ENCODE measurements around the gene CHRM5.
"Not testable (repeated sequence)": the region's sequence is repeated elsewhere in the genome, so short reads cannot be mapped to it uniquely, and the experiment has no call there.

The CHRM5 gene

GRCh38 chr15:33964665-33965040, 3.6 kb upstream of the CHRM5 start:
- Mint-ChIP-seq H3K27me3 (no peaks in the 10 kb centered on the region), H3K36me3 (ENCODE audit: insufficient read depth) (no peaks in the 10 kb centered on the region), H3K4me3 (no peak overlapping the region), H3K9me3 (no peaks in the 10 kb centered on the region), H3K27ac (no peak overlapping the region), H3K4me1 (ENCODE audit: low read depth in 2 of 2) (peaks cover 1 to 4% of the 10 kb centered on the region in 2 donors)
- no peak for ATAC-seq (replicated peaks)
- DNase-seq: no peak

GRCh38 chr15:33968821-33969220, 524 bp downstream of the CHRM5 start:
- Mint-ChIP-seq H3K27me3 (no peaks in the 10 kb centered on the region), H3K9me3 (no peaks in the 10 kb centered on the region), H3K4me3 (no peak overlapping the region), H3K36me3 (ENCODE audit: insufficient read depth) (no peaks in the 10 kb centered on the region), H3K4me1 (ENCODE audit: low read depth in 2 of 2) (peaks cover 1 to 4% of the 10 kb centered on the region in 2 donors), H3K27ac (no peak overlapping the region)
- DNase-seq: no peak
- no peak for ATAC-seq (replicated peaks)

- ATAC-seq (replicated peaks) (no peak), DNase-seq (no peak)
- no peaks in the 10 kb centered on the region for H3K27me3 Mint-ChIP-seq
- H3K27ac Mint-ChIP-seq: no peak overlapping the region
- H3K4me3 Mint-ChIP-seq: no peak overlapping the region
- H3K9me3 Mint-ChIP-seq: no peaks in the 10 kb centered on the region
- no peaks in the 10 kb centered on the region for H3K36me3 Mint-ChIP-seq (ENCODE audit: insufficient read depth)
- H3K4me1 Mint-ChIP-seq (ENCODE audit: low read depth in 2 of 2): no peaks in the 10 kb centered on the region
Observed at GRCh38 chr15:33971811-33972210, 3.5 kb downstream of the CHRM5 start.

- Mint-ChIP-seq H3K36me3 (ENCODE audit: insufficient read depth) (no peaks in the 10 kb centered on the region), H3K9me3 (no peaks in the 10 kb centered on the region), H3K4me1 (ENCODE audit: low read depth in 2 of 2) (no peaks in the 10 kb centered on the region), H3K4me3 (no peak overlapping the region), H3K27me3 (no peaks in the 10 kb centered on the region), H3K27ac (no peak overlapping the region)
- ATAC-seq (replicated peaks) (no peak), DNase-seq (no peak)
Observed at GRCh38 chr15:33975022-33975565, 6.8 kb downstream of the CHRM5 start.

GRCh38 chr15:33980159-33980558, 11.9 kb downstream of the CHRM5 start:
- ATAC-seq (replicated peaks): no peak
- no peak overlapping the region for H3K4me3 Mint-ChIP-seq
- H3K4me1 Mint-ChIP-seq (ENCODE audit: low read depth in 2 of 2): no peaks in the 10 kb centered on the region
- no peaks in the 10 kb centered on the region for H3K27me3 Mint-ChIP-seq
- DNase-seq: no peak
- H3K9me3 Mint-ChIP-seq: no peaks in the 10 kb centered on the region
- no peak overlapping the region for H3K27ac Mint-ChIP-seq
- peaks cover 4% of the 10 kb centered on the region for H3K36me3 Mint-ChIP-seq (ENCODE audit: insufficient read depth)

- peaks cover 0 to 3% of the 10 kb centered on the region in 2 donors for H3K4me1 Mint-ChIP-seq (ENCODE audit: low read depth in 2 of 2)
- H3K36me3 Mint-ChIP-seq (ENCODE audit: insufficient read depth): peaks cover 4% of the 10 kb centered on the region
- H3K9me3 Mint-ChIP-seq: no peaks in the 10 kb centered on the region
- DNase-seq (no peak), ATAC-seq (replicated peaks) (no peak)
- no peak overlapping the region for H3K4me3 Mint-ChIP-seq
- no peaks in the 10 kb centered on the region for H3K27me3 Mint-ChIP-seq
- H3K27ac Mint-ChIP-seq: no peak overlapping the region
Observed at GRCh38 chr15:33982516-33982915, 14.2 kb downstream of the CHRM5 start.

- no peak overlapping the region for H3K4me3 Mint-ChIP-seq
- H3K27ac Mint-ChIP-seq: no peak overlapping the region
- ATAC-seq (replicated peaks) (no peak), DNase-seq (no peak)
- peaks cover 0 to 5% of the 10 kb centered on the region in 2 donors for H3K4me1 Mint-ChIP-seq (ENCODE audit: low read depth in 2 of 2)
- no peaks in the 10 kb centered on the region for H3K27me3 Mint-ChIP-seq
- H3K36me3 Mint-ChIP-seq (ENCODE audit: insufficient read depth): peaks cover 4% of the 10 kb centered on the region
- H3K9me3 Mint-ChIP-seq: no peaks in the 10 kb centered on the region
Observed at GRCh38 chr15:33985287-33985686, 17.0 kb downstream of the CHRM5 start.

GRCh38 chr15:33985751-33986150, 17.5 kb downstream of the CHRM5 start:
- H3K36me3 Mint-ChIP-seq (ENCODE audit: insufficient read depth): peaks cover 4% of the 10 kb centered on the region
- ATAC-seq (replicated peaks): no peak
- DNase-seq: no peak
- no peaks in the 10 kb centered on the region for H3K9me3 Mint-ChIP-seq
- no peak overlapping the region for H3K27ac Mint-ChIP-seq
- H3K27me3 Mint-ChIP-seq: no peaks in the 10 kb centered on the region
- no peak overlapping the region for H3K4me3 Mint-ChIP-seq
- peaks cover 0 to 5% of the 10 kb centered on the region in 2 donors for H3K4me1 Mint-ChIP-seq (ENCODE audit: low read depth in 2 of 2)

GRCh38 chr15:33987444-33987843, 19.1 kb downstream of the CHRM5 start:
- H3K4me1 Mint-ChIP-seq (ENCODE audit: low read depth in 2 of 2): peaks cover 0 to 5% of the 10 kb centered on the region in 2 donors
- no peaks in the 10 kb centered on the region for H3K9me3 Mint-ChIP-seq
- no peak overlapping the region for H3K4me3 Mint-ChIP-seq
- no peak for DNase-seq
- peaks cover 4% of the 10 kb centered on the region for H3K36me3 Mint-ChIP-seq (ENCODE audit: insufficient read depth)
- no peak for ATAC-seq (replicated peaks)
- no peaks in the 10 kb centered on the region for H3K27me3 Mint-ChIP-seq
- H3K27ac Mint-ChIP-seq: no peak overlapping the region

- H3K36me3 Mint-ChIP-seq (ENCODE audit: insufficient read depth): peaks cover 4% of the 10 kb centered on the region
- ATAC-seq (replicated peaks): no peak
- H3K9me3 Mint-ChIP-seq: no peaks in the 10 kb centered on the region
- no peak overlapping the region for H3K27ac Mint-ChIP-seq
- peaks cover 0 to 5% of the 10 kb centered on the region in 2 donors for H3K4me1 Mint-ChIP-seq (ENCODE audit: low read depth in 2 of 2)
- no peak for DNase-seq
- no peaks in the 10 kb centered on the region for H3K27me3 Mint-ChIP-seq
- H3K4me3 Mint-ChIP-seq: no peak overlapping the region
Observed at GRCh38 chr15:33988384-33988783, 20.1 kb downstream of the CHRM5 start.

GRCh38 chr15:33994005-33994615, 25.8 kb downstream of the CHRM5 start:
- DNase-seq: no peak
- H3K4me1 Mint-ChIP-seq (ENCODE audit: low read depth in 2 of 2): no peaks in the 10 kb centered on the region
- ATAC-seq (replicated peaks): no peak
- H3K27me3 Mint-ChIP-seq: no peaks in the 10 kb centered on the region
- H3K36me3 Mint-ChIP-seq (ENCODE audit: insufficient read depth): no peaks in the 10 kb centered on the region
- no peak overlapping the region for H3K4me3 Mint-ChIP-seq
- no peaks in the 10 kb centered on the region for H3K9me3 Mint-ChIP-seq
- no peak overlapping the region for H3K27ac Mint-ChIP-seq

- DNase-seq; H3K36me3 Mint-ChIP-seq (ENCODE audit: insufficient read depth); H3K27me3 Mint-ChIP-seq; H3K27ac Mint-ChIP-seq; H3K4me3 Mint-ChIP-seq; H3K9me3 Mint-ChIP-seq; ATAC-seq (replicated peaks); H3K4me1 Mint-ChIP-seq (ENCODE audit: low read depth in 2 of 2): not testable (repeated sequence)
Observed at GRCh38 chr15:33995666-33996065, 27.4 kb downstream of the CHRM5 start.

- Mint-ChIP-seq H3K27ac (no peak overlapping the region), H3K27me3 (no peaks in the 10 kb centered on the region), H3K4me1 (ENCODE audit: low read depth in 2 of 2) (no peaks in the 10 kb centered on the region), H3K9me3 (no peaks in the 10 kb centered on the region), H3K4me3 (no peak overlapping the region), H3K36me3 (ENCODE audit: insufficient read depth) (no peaks in the 10 kb centered on the region)
- no peak for ATAC-seq (replicated peaks)
- no peak for DNase-seq
Observed at GRCh38 chr15:34001536-34001935, 33.2 kb downstream of the CHRM5 start.

GRCh38 chr15:34006381-34006780, 38.1 kb downstream of the CHRM5 start:
- Mint-ChIP-seq H3K36me3 (ENCODE audit: insufficient read depth) (no peaks in the 10 kb centered on the region), H3K27ac (no peak overlapping the region), H3K9me3 (no peaks in the 10 kb centered on the region), H3K4me1 (ENCODE audit: low read depth in 2 of 2) (peaks cover 0 to 2% of the 10 kb centered on the region in 2 donors), H3K27me3 (no peaks in the 10 kb centered on the region), H3K4me3 (no peak overlapping the region)
- ATAC-seq (replicated peaks) (no peak), DNase-seq (no peak)
